ENCODE data around the gene GPR108. TPM values are rescaled to one million over a fixed set of nuclear protein-coding genes. Genes with fewer than 3 reads are reported as not detected.

GPR108 gene
- 10 to 100 TPM; 19.2 to 47.9 (median 27.7) TPM for total RNA-seq
- polyA plus RNA-seq: 10 to 100 TPM; 35.5 to 39.1 TPM
- long read RNA-seq, donor 1, transcript GPR108-202 (18 exons, 2,009 nt): minor isoform, 11 of 44 reads
- long read RNA-seq, donor 1, transcript GPR108-201 (18 exons, 2,057 nt): major isoform, 16 of 44 reads
- long read RNA-seq, donor 1, partial matches to known transcripts: 6 of 44 reads
- long read RNA-seq, donor 1, other reads (novel, unspliced or antisense): 10 of 44 reads
- long read RNA-seq, donor 2, transcript GPR108-202 (18 exons, 2,009 nt): minor isoform, 41 of 170 reads
- long read RNA-seq, donor 2, transcript GPR108-201 (18 exons, 2,057 nt): major isoform, 69 of 170 reads
- long read RNA-seq, donor 2, partial matches to known transcripts: 16 of 170 reads
- long read RNA-seq, donor 2, other reads (novel, unspliced or antisense): 44 of 170 reads
- long read RNA-seq, donor 3, transcript GPR108-201 (18 exons, 2,057 nt): major isoform, 14 of 37 reads
- long read RNA-seq, donor 3, transcript GPR108-202 (18 exons, 2,009 nt): minor isoform, 6 of 37 reads
- long read RNA-seq, donor 3, partial matches to known transcripts: 10 of 37 reads
- long read RNA-seq, donor 3, other reads (novel, unspliced or antisense): 7 of 37 reads

DNA sequence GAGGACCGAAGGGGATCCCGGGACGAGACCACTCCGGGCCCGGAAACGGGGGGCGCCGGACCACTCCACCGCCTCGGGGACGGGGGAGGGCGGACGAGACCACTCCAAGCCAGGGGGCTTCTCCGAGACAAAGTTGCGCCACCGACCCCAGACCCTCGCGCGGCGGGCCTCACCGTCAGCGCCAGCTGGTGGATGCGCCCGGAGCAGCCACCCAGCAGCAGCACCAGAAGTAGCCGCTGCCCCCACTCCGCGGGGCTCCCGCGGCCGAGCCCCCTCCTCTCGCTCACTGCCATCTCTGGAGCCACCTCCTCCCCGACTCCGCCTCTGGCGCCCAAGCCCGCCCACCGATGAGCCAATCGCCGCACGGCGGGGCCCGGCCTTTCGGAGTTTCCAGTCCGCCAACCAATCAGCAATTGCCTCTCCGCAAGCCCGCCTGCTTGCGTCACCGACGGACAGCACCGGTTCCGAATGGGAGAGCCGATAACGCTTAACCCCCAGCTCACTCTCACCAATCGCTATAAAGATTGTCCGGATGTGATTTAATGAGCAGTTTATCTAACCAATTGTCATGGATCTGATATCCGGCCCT is at the start of gene GPR108:
Gene GPR108, minus strand, starts transcription at position 297 of the 589 bp plus-strand sequence. Its CDS starts 4 bp downstream, at position 293.
- Histone ChIP-seq H3K36me3 (peaks cover 0 to 26% (median 3%) of the 10 kb centered on the region in 9 donors), H3K27ac (peak within 1 kb of the TSS; percentile 95 to 100 (median 98)), H3K9me3 (no peaks in the 10 kb centered on the region), H3K27me3 (no peaks in the 10 kb centered on the region), H3K4me3 (peak within 1 kb of the TSS; percentile 62 to 96 (median 84)), H3K4me1 (peaks cover 6 to 58% (median 41%) of the 10 kb centered on the region in 12 donors)
- peak; percentile 82 to 90 (median 86) for ATAC-seq
- peak; percentile 100 for DNase-seq
- WGBS, 4 donors: 0 to 1% (median 1%) methylated on average over 47 to 55 of the region's 55 CpGs
- intact Hi-C loops (cut with DNase I): loop anchor here in 8 of 10 donors (5.0 to 10.0 kb wide), 6 partner anchors 103 to 365 kb away; partner anchors contain the start of gene ALKBH7 (in 1 of the 8)
- TF ChIP-seq POLR2A (IDR thresholded peaks at IDR 0.05): peak in 1 of 2 donors; percentile 55
- TF ChIP-seq, protein P1, sequence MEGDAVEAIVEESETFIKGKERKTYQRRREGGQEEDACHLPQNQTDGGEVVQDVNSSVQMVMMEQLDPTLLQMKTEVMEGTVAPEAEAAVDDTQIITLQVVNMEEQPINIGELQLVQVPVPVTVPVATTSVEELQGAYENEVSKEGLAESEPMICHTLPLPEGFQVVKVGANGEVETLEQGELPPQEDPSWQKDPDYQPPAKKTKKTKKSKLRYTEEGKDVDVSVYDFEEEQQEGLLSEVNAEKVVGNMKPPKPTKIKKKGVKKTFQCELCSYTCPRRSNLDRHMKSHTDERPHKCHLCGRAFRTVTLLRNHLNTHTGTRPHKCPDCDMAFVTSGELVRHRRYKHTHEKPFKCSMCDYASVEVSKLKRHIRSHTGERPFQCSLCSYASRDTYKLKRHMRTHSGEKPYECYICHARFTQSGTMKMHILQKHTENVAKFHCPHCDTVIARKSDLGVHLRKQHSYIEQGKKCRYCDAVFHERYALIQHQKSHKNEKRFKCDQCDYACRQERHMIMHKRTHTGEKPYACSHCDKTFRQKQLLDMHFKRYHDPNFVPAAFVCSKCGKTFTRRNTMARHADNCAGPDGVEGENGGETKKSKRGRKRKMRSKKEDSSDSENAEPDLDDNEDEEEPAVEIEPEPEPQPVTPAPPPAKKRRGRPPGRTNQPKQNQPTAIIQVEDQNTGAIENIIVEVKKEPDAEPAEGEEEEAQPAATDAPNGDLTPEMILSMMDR (IDR thresholded peaks at IDR 0.05): no peak

- intact Hi-C loops (cut with DNase I): loop anchor here in 1 of 10 donors (10.0 kb wide), 1 partner anchor 134 kb away; no protein-coding TSS in a partner anchor
- Histone ChIP-seq H3K27me3 (peaks cover 0 to 7% (median 0%) of the 10 kb centered on the region in 9 donors), H3K4me1 (peaks cover 0 to 27% (median 0%) of the 10 kb centered on the region in 12 donors), H3K27ac (no peak overlapping the region), H3K9me3 (no peaks in the 10 kb centered on the region), H3K36me3 (peaks cover 0 to 20% (median 0%) of the 10 kb centered on the region in 9 donors), H3K4me3 (no peak overlapping the region)
- TF ChIP-seq POLR2A (IDR thresholded peaks at IDR 0.05): no peak
- TF ChIP-seq, protein P1 (IDR thresholded peaks at IDR 0.05): no peak
- 57 to 72% (median 63%) methylated on average over 4 of the region's 4 CpGs for WGBS, 4 donors
- ATAC-seq (no peak), DNase-seq (no peak)
These were observed 41.8 kb upstream of the GPR108 start for GRCh38 chr19:6779206-6779605.

- Histone ChIP-seq H3K36me3 (peaks cover 0 to 20% (median 0%) of the 10 kb centered on the region in 9 donors), H3K27ac (no peak overlapping the region), H3K27me3 (peaks cover 0 to 5% (median 0%) of the 10 kb centered on the region in 9 donors), H3K4me1 (peaks cover 0 to 27% (median 0%) of the 10 kb centered on the region in 12 donors), H3K4me3 (no peak overlapping the region), H3K9me3 (no peaks in the 10 kb centered on the region)
- 61 to 81% (median 75%) methylated on average over 4 of the region's 4 CpGs for WGBS, 4 donors
- no peak for ATAC-seq
- no peak for DNase-seq
- intact Hi-C loops (cut with DNase I): loop anchor here in 1 of 10 donors (10.0 kb wide), 1 partner anchor 134 kb away; no protein-coding TSS in a partner anchor
- TF ChIP-seq, protein P1 (IDR thresholded peaks at IDR 0.05): no peak
- TF ChIP-seq POLR2A (IDR thresholded peaks at IDR 0.05): no peak
These were observed 41.0 kb upstream of the GPR108 start for GRCh38 chr19:6778386-6778785.

All from heart left ventricle (tissue), 16 donors.